HCT116 (cell line): ENCODE measurements around the gene PTPMT1. TPM values are rescaled to one million over a fixed set of nuclear protein-coding genes. Genes with fewer than 3 reads are reported as not detected.

ENCODE experiments used
- ATAC-seq: fragments of 200-7000 bp; cut with Tn5 transposase; 2 replicates; pipeline ENCODE4 v1.9.1; 2020; ENCODE audit warnings: mild to moderate bottlenecking, moderate library complexity
- BruUV-seq: library from RNA; stranded (reverse); fragments of 400-500 nt; replicated peaks from 2 replicates; lab custom pipeline; 2021; lab: Mats Ljungman, UMichigan
- CTCF ChIA-PET: fragments of 300-600 bp; sonication (Branson Sonifier 250); formaldehyde crosslinking; loops from one replicate; lab custom pipeline; 2021; ENCODE audit warnings: antibody characterized with exemption; lab: Charles Lee
- POLR2A ChIA-PET: fragments of 300-600, 350-600 bp; sonication (Branson Sonifier 250); formaldehyde crosslinking; loops from one replicate; lab custom pipeline; 2021; ENCODE audit warnings: antibody characterized with exemption; lab: Charles Lee
- RAD21 ChIA-PET, 2 experiments: fragments of 300-600 bp; sonication (Branson Sonifier 250); formaldehyde crosslinking; loops; one replicate each; lab custom pipeline; 2023; ENCODE audit warnings: low total read pairs in 2 of 2; ENCODE audit not compliant: uncharacterized antibody in 2 of 2, unreplicated experiment in 2 of 2, low non-redundant PET in 1 of 2; lab: Charles Lee
- DNase-seq: peaks from one replicate; pipeline ENCODE4 v3.0.0-alpha.2; 2010; ENCODE audit warnings: low read depth, low spot score
- H2AFZ ChIP-seq: fragments of 200-600 bp; shearing (Covaris generic), sonication (generic); 2 replicates; pipeline ENCODE4 v1.6.1; 2017; ENCODE audit warnings: low read depth, mixed run types, mixed read lengths, antibody characterized with exemption, low read length; ENCODE audit not compliant: poor library complexity, severe bottlenecking
- H3K27ac ChIP-seq: 2 replicates; pipeline ENCODE4 v1.5.1; 2012; ENCODE audit warnings: low read depth, low read length
- H3K27me3 ChIP-seq: fragments of 200-600 bp; sonication (generic); 2 replicates; pipeline ENCODE4 v1.6.1; 2016; ENCODE audit warnings: mixed run types, low read length, mixed read lengths; ENCODE audit not compliant: insufficient read depth
- H3K36me3 ChIP-seq, 2 experiments: fragments of 200-500 bp in 1 of 2; fragments of 200-600 bp in 1 of 2; sonication (Bioruptor generic) in 1 of 2; sonication (generic) in 1 of 2; 2 replicates each; pipeline versions ENCODE4 v1.5.1 to v1.6.1; 2014 to 2016; ENCODE audit warnings: low read length in 2 of 2, inconsistent platforms in 1 of 2, mixed read lengths in 1 of 2, mixed run types in 1 of 2; ENCODE audit not compliant: insufficient read depth in 2 of 2, control insufficient read depth in 1 of 2
- H3K4me1 ChIP-seq, 2 experiments: fragments of 200-600 bp in 1 of 2; sonication (generic) in 1 of 2; 2 replicates each; pipeline versions ENCODE4 v1.5.1 to v1.6.1; 2012 to 2017; ENCODE audit warnings: low read length in 2 of 2, inconsistent platforms in 1 of 2, mild to moderate bottlenecking in 1 of 2, mixed read lengths in 1 of 2, mixed run types in 1 of 2, moderate library complexity in 1 of 2; ENCODE audit not compliant: insufficient read depth in 2 of 2, control insufficient read depth in 1 of 2
- H3K4me2 ChIP-seq: fragments of 200-600 bp; sonication (generic); 2 replicates; pipeline ENCODE4 v1.6.1; 2017; ENCODE audit warnings: mixed run types, low read length, mixed read lengths
- H3K4me3 ChIP-seq, 2 experiments: fragments of 200-600 bp in 1 of 2; sonication (generic) in 1 of 2; replicated peaks in 1 of 2; 2 replicates each; pipeline ENCODE4 v1.5.1; 2011 to 2016; ENCODE audit warnings: low read length in 2 of 2, control low read depth in 1 of 2, low read depth in 1 of 2, mild to moderate bottlenecking in 1 of 2, mixed read lengths in 1 of 2, mixed run types in 1 of 2
- H3K79me2 ChIP-seq: fragments of 200-600 bp; sonication (generic); 2 replicates; pipeline ENCODE4 v1.6.1; 2017; ENCODE audit warnings: mild to moderate bottlenecking, mixed run types, low read length, moderate library complexity, mixed read lengths; ENCODE audit not compliant: insufficient read depth
- H3K9ac ChIP-seq: fragments of 200-600 bp; sonication (generic); 2 replicates; pipeline ENCODE4 v1.6.1; 2016; ENCODE audit warnings: low read length, mixed read lengths
- H3K9me2 ChIP-seq: fragments of 200-600 bp; sonication (generic), shearing (Covaris generic); 2 replicates; pipeline ENCODE4 v1.6.1; 2017; ENCODE audit warnings: mixed run types, mild to moderate bottlenecking, moderate library complexity; ENCODE audit not compliant: insufficient read depth
- H3K9me3 ChIP-seq, 2 experiments: fragments of 200-500 bp in 1 of 2; fragments of 200-600 bp in 1 of 2; sonication (Bioruptor generic) in 1 of 2; sonication (generic) in 1 of 2; 2 replicates each; pipeline ENCODE4 v1.6.1; 2014 to 2017; ENCODE audit warnings: low read length in 2 of 2, mixed read lengths in 2 of 2, inconsistent platforms in 1 of 2, low read depth in 1 of 2, mild to moderate bottlenecking in 1 of 2, mixed run types in 1 of 2, moderate library complexity in 1 of 2; ENCODE audit not compliant: control insufficient read depth in 1 of 2, insufficient read depth in 1 of 2
- H4K20me1 ChIP-seq: fragments of 200-600 bp; sonication (generic), shearing (Covaris generic); 2 replicates; pipeline ENCODE4 v1.6.1; 2017; ENCODE audit warnings: mixed run types, mild to moderate bottlenecking, moderate library complexity; ENCODE audit not compliant: insufficient read depth
- ATF3 ChIP-seq: IDR thresholded peaks from 2 replicates; pipeline ENCODE4 v1.6.1; 2012
- CTCF ChIP-seq, 3 experiments: fragments of 200-600 bp in 1 of 3; sonication (generic) in 1 of 3; IDR thresholded peaks in 2 of 3; conservative IDR thresholded peaks in 1 of 3; 2 replicates each; pipeline ENCODE4 v1.5.1; 2012 to 2017; ENCODE audit warnings: low read depth in 2 of 3, low read length in 2 of 3, antibody characterized with exemption in 1 of 3, borderline replicate concordance in 1 of 3, control low read depth in 1 of 3, mild to moderate bottlenecking in 1 of 3, mixed read lengths in 1 of 3, mixed run types in 1 of 3, moderate library complexity in 1 of 3; ENCODE audit not compliant: insufficient read depth in 1 of 3
- FOSL1 ChIP-seq: IDR thresholded peaks from 2 replicates; pipeline ENCODE4 v1.6.1; 2012; ENCODE audit warnings: low read depth
- JUND ChIP-seq: IDR thresholded peaks from 2 replicates; pipeline ENCODE4 v1.6.1; 2012
- REST ChIP-seq: IDR thresholded peaks from 2 replicates; pipeline ENCODE4 v1.6.1; 2012; ENCODE audit warnings: low read depth
- SIN3A ChIP-seq: IDR thresholded peaks from 2 replicates; pipeline ENCODE4 v1.6.1; 2012; ENCODE audit warnings: low read depth
- SP1 ChIP-seq: IDR thresholded peaks from 2 replicates; pipeline ENCODE4 v1.6.1; 2012; ENCODE audit warnings: low read depth
- YY1 ChIP-seq: IDR thresholded peaks from 2 replicates; pipeline ENCODE4 v1.6.1; 2011; ENCODE audit warnings: low read length, low read depth, moderate library complexity, mild to moderate bottlenecking; ENCODE audit not compliant: insufficient replicate concordance; ENCODE audit errors: extremely low read depth
- ZBTB33 ChIP-seq: IDR thresholded peaks from 2 replicates; pipeline ENCODE4 v1.6.1; 2011; ENCODE audit warnings: mild to moderate bottlenecking, low read length, moderate library complexity; ENCODE audit not compliant: insufficient replicate concordance; ENCODE audit errors: extremely low read depth
- intact Hi-C: fragments of 100-400 bp; cut with micrococcal nuclease; formaldehyde crosslinking; loops from 2 replicates; pipeline ENCODE4 v1.10.0; 2022
- total RNA-seq: library from RNA; stranded (reverse); gene quantifications from one replicate; pipeline ENCODE4 v1.2.1, GENCODE V29; 2021; ENCODE audit not compliant: unreplicated experiment

The PTPMT1 gene
- total RNA-seq, 1 experiment from 2014 or later = 71.6 TPM

GRCh38 chr11:47541070-47541469 is 24.3 kb upstream of the PTPMT1 start:
- no peaks in the 10 kb centered on the region for H3K27me3 ChIP-seq
- H2AFZ ChIP-seq = no peak overlapping the region
- TF ChIP-seq YY1 (no peak), ZBTB33 (no peak), ATF3 (no peak), SIN3A (no peak)
- no TSS peak for BruUV-seq
- no peak overlapping the region for H3K27ac ChIP-seq
- no peaks in the 10 kb centered on the region for H3K9me2 ChIP-seq
- no peaks in the 10 kb centered on the region for H3K9me3 ChIP-seq
- H3K4me1 ChIP-seq = peaks cover 14 to 35% of the 10 kb centered on the region in 2 experiments; a peak in 3 of 4 replicates
- H3K4me2 ChIP-seq = peak overlapping the region; percentile 52
- no peak for DNase-seq
- no peaks in the 10 kb centered on the region; a peak in 1 of 4 replicates for H3K36me3 ChIP-seq
- intact Hi-C loops = no loop called here
- ATAC-seq = no peak
- peaks cover 100% of the 10 kb centered on the region for H3K79me2 ChIP-seq
- peaks cover 27% of the 10 kb centered on the region; the same call in 1 of the 2 replicates for H4K20me1 ChIP-seq
- H3K9ac ChIP-seq = no peak overlapping the region
- no peak overlapping the region for H3K4me3 ChIP-seq
- ChIA-PET CTCF (interaction anchor here (1.0 to 2.3 kb wide), 2 partner anchors 11 to 12 kb away, joined by 5 to 9 read pairs; no protein-coding TSS in a partner anchor), POLR2A (no interaction called here), RAD21 (no interaction called here)

GRCh38 chr11:47545298-47545697 is 20.1 kb upstream of the PTPMT1 start:
- no peaks in the 10 kb centered on the region for H3K9me2 ChIP-seq
- TF ChIP-seq FOSL1 (no peak), JUND (no peak), SIN3A (no peak), YY1 (no peak), SP1 (no peak), REST (no peak), CTCF (IDR thresholded peaks at IDR 0.05 in 2 of 3, conservative IDR thresholded peaks at IDR 0.05 in 1 of 3; ENCODE audit: borderline replicate concordance in 1 of 3, insufficient read depth in 1 of 3, low read depth in 2 of 3, low read length in 2 of 3) (no peak), ATF3 (no peak)
- TF ChIP-seq, all 23 proteins: peak for 0
- Histone ChIP-seq H3K4me2 (no peak overlapping the region), H3K9me3 (no peaks in the 10 kb centered on the region), H3K36me3 (0 out of 4 replicates have a peak, but pooled peaks cover 0 to 1% of the 10 kb centered on the region in 2 experiments), H3K27me3 (no peaks in the 10 kb centered on the region), H3K4me1 (peaks cover 5 to 43% of the 10 kb centered on the region in 2 experiments; a peak in 3 of 4 replicates), H4K20me1 (peaks cover 23% of the 10 kb centered on the region; the same call in 1 of the 2 replicates), H3K79me2 (peaks cover 99% of the 10 kb centered on the region), H2AFZ (no peak overlapping the region), H3K4me3 (no peak overlapping the region), H3K9ac (no peak overlapping the region), H3K27ac (no peak overlapping the region)
- DNase-seq (no peak), ATAC-seq (no peak)
- intact Hi-C loops = no loop called here
- ChIA-PET CTCF (no interaction called here), POLR2A (no interaction called here), RAD21 (no interaction called here)
- no TSS peak for BruUV-seq
